Endothelial cell of umbilical vein (primary cell): ENCODE results near the gene AQP10. TPM values are rescaled to one million over a fixed set of nuclear protein-coding genes. Genes with fewer than 3 reads are reported as not detected.

ENCODE experiments used
- BruUV-seq: library from RNA; stranded (reverse); fragments of 400-500 nt; replicated peaks from 2 replicates; lab custom pipeline; 2021; lab: Mats Ljungman, UMichigan
- CTCF ChIA-PET: fragments of 300-600, 350-600 bp; sonication (Branson Sonifier 250); formaldehyde crosslinking; loops from one replicate; lab custom pipeline; 2021; ENCODE audit warnings: antibody characterized with exemption, inconsistent platforms; lab: Charles Lee
- POLR2A ChIA-PET: fragments of 300-600, 350-600 bp; sonication (Branson Sonifier 250); formaldehyde crosslinking; loops from one replicate; lab custom pipeline; 2021; ENCODE audit warnings: antibody characterized with exemption, inconsistent platforms; lab: Charles Lee
- DNase-seq: peaks from one replicate; pipeline ENCODE4 v3.0.0-alpha.2; 2011; ENCODE audit warnings: low read depth, low spot score
- FAIRE-seq: peaks from 2 replicates; lab custom pipeline; 2011; peaks lifted over from hg19 to GRCh38; lab: Jason Lieb, UNC
- H2AFZ ChIP-seq: 2 replicates; pipeline ENCODE4 v1.6.0; 2012; ENCODE audit warnings: low read depth, low read length, control low read depth, inconsistent platforms
- H3K27ac ChIP-seq: 2 replicates; pipeline ENCODE4 v1.5.1; 2011; ENCODE audit warnings: low read depth, mild to moderate bottlenecking, control low read depth, low read length, moderate library complexity; ENCODE audit not compliant: insufficient read depth
- H3K27me3 ChIP-seq, 2 experiments: 2 replicates each; pipeline versions ENCODE4 v1.6.0 to v1.6.1; 2011; ENCODE audit warnings: low read length in 2 of 2, mixed read lengths in 1 of 2; ENCODE audit not compliant: control insufficient read depth in 2 of 2, insufficient read depth in 2 of 2
- H3K36me3 ChIP-seq, 2 experiments: 2 replicates in 1 of 2; 3 replicates in 1 of 2; pipeline ENCODE4 v1.5.1; 2011; ENCODE audit warnings: low read length in 2 of 2, mild to moderate bottlenecking in 1 of 2, moderate library complexity in 1 of 2; ENCODE audit not compliant: control insufficient read depth in 2 of 2, insufficient read depth in 2 of 2; ENCODE audit errors: extremely low read depth in 1 of 2
- H3K4me1 ChIP-seq: 3 replicates; pipeline ENCODE4 v1.5.1; 2011; ENCODE audit warnings: mild to moderate bottlenecking, low read length; ENCODE audit not compliant: control insufficient read depth, insufficient read depth; ENCODE audit errors: extremely low read depth
- H3K4me2 ChIP-seq: 2 replicates; pipeline ENCODE4 v1.6.1; 2011; ENCODE audit warnings: low read length, control low read depth, mixed read lengths; ENCODE audit not compliant: insufficient read depth
- H3K4me3 ChIP-seq, 3 experiments: fragments of 200-600 bp in 1 of 3; sonication (generic), shearing (Covaris generic) in 1 of 3; replicated peaks in 1 of 3; 2 replicates each; pipeline ENCODE4 v1.5.1; 2011 to 2016; ENCODE audit warnings: control low read depth in 3 of 3, low read length in 3 of 3, mild to moderate bottlenecking in 2 of 3, inconsistent platforms in 1 of 3, low read depth in 1 of 3, moderate library complexity in 1 of 3; ENCODE audit not compliant: insufficient read depth in 1 of 3
- H3K79me2 ChIP-seq: 2 replicates; pipeline ENCODE4 v1.6.0; 2012; ENCODE audit warnings: low read length, inconsistent platforms; ENCODE audit not compliant: control insufficient read depth, insufficient read depth
- H3K9ac ChIP-seq: replicated peaks from 2 replicates; pipeline ENCODE3; 2011; ENCODE audit warnings: low read length, control low read depth; ENCODE audit not compliant: insufficient read depth; ENCODE audit errors: extremely low read depth
- H3K9me1 ChIP-seq: replicated peaks from 3 replicates; pipeline ENCODE4 v1.6.0; 2011; ENCODE audit warnings: mild to moderate bottlenecking, low read length; ENCODE audit not compliant: control insufficient read depth, insufficient read depth; ENCODE audit errors: extremely low read depth
- H3K9me3 ChIP-seq: replicated peaks from 2 replicates; pipeline ENCODE4 v1.5.1; 2012; ENCODE audit warnings: low read length, inconsistent platforms; ENCODE audit not compliant: control insufficient read depth, insufficient read depth
- H4K20me1 ChIP-seq: replicated peaks from 2 replicates; pipeline ENCODE3; 2011; ENCODE audit warnings: mild to moderate bottlenecking, low read length; ENCODE audit not compliant: control insufficient read depth, insufficient read depth; ENCODE audit errors: extremely low read depth
- CTCF ChIP-seq, 2 donors: IDR thresholded peaks; 1 replicate in 1 of 2; 2 replicates in 1 of 2; pipeline ENCODE4 v1.5.1; 2011; ENCODE audit warnings: low read length in 2 of 2, mild to moderate bottlenecking in 2 of 2, moderate library complexity in 2 of 2, control low read depth in 1 of 2, inconsistent platforms in 1 of 2, low read depth in 1 of 2; ENCODE audit not compliant: insufficient read depth in 1 of 2; ENCODE audit errors: extremely low read depth in 1 of 2
- FOS ChIP-seq: IDR thresholded peaks from 2 replicates; pipeline ENCODE4 v1.6.1; 2011; ENCODE audit warnings: mild to moderate bottlenecking, low read length, moderate library complexity, borderline replicate concordance; ENCODE audit not compliant: insufficient read depth
- dilution Hi-C: fragments of 300-500 bp; cut with MboI; formaldehyde crosslinking; loops from one replicate; pipeline ENCODE4 v1.15.0; 2019; ENCODE audit warnings: low sequenced_read_pairs; ENCODE audit not compliant: extremely low pct_ligation_motif_present
- intact Hi-C: fragments of 100-400 bp; cut with micrococcal nuclease; formaldehyde crosslinking; loops from one replicate; pipeline ENCODE4 v1.10.0; 2022
- polyA plus RNA-seq, 4 experiments: library from polyadenylated mRNA; depleted of rRNA in 3 of 4; stranded (reverse) in 3 of 4; unstranded in 1 of 4; fragments of >200 nt; gene quantifications; 2 replicates each; pipeline versions ENCODE4 v1.2.1 to v1.2.3, GENCODE V29; 2011 to 2012; ENCODE audit warnings: missing spikeins in 1 of 4
- total RNA-seq: library from RNA; stranded (reverse); gene quantifications from 2 replicates; pipeline ENCODE4 v1.2.3, GENCODE V29; 2021

Gene AQP10
- total and polyA plus RNA-seq, 2 donors (not counting 3 experiments of a cell fraction or from before 2014, with no cell fraction given): not detected

DNA sequence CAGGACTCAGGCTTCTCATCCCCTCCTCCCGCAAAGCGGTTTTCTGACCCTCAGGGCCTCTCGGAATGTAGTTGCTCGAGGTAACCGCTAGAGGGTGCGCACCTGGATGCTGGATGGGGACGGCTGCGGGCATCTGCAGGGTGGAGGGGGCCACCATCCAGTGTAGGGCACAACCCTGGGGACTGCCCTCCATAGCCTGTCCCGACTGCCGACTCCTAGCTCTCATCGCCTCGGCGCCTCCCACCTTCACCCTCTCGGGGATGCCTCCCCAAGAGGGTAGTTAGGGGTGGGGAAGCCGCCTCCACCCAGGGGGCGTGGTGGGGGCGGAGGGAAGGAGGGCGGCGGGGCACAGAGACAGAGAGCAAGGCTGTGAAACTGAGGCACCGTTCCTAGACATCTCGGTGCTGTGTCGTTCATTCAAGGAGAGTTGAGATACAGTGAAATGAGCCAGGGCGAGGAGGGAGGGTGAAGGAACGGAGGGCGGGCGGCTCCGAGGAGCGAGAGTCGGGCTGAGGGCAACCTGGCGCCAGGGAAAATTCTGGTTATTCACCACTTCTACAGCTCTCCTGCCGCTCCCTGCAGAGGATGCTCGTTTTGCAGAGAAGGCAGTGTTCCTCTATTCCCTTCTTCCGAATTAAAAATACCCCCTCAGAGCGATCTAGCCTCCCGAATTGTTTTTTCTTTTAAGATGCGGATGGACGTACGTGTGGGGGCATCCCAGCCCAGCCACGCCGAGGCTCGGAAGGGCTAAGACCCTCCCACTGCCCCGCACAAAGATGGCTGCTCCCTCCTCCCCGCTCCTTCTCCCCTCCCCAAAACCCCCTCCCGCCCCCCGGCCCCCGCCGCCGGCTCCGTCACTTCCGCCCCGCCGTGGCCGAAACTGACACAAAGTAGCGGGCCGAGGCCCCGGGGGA, 4.0 kb downstream of the AQP10 start, which contains the start of gene ATP8B2:
Gene ATP8B2 (plus strand): TSS at position 857 of the 914 bp plus-strand sequence. CDS start 2,617 bp downstream, outside the sequence.
- peak within 1 kb of the TSS; percentile 97 for H2AFZ ChIP-seq
- intact Hi-C loops: loop anchor here (5.0 kb wide), 1 partner anchor 143 kb away; no protein-coding TSS in a partner anchor
- H3K36me3 ChIP-seq: peaks cover 0 to 2% of the 10 kb centered on the region in 2 experiments
- peaks cover 22% of the 10 kb centered on the region for H3K4me1 ChIP-seq
- FAIRE-seq (peak; percentile 92), DNase-seq (peak; percentile 79)
- TF ChIP-seq FOS: no peak
- TF ChIP-seq CTCF (IDR thresholded peaks at IDR 0.05; ENCODE audit: extremely low read depth in 1 of 2, insufficient read depth in 1 of 2, low read depth in 1 of 2, low read length in 2 of 2): peak; percentile 93 to 94
- CTCF ChIA-PET: interaction anchor here (0.9 to 7.8 kb wide), 3 partner anchors 10 to 222 kb away, joined by 3 to 210 read pairs (median 5); no protein-coding TSS in a partner anchor
- no peaks in the 10 kb centered on the region for H4K20me1 ChIP-seq
- peak within 1 kb of the TSS; percentile 78 to 88 (median 85) for H3K4me3 ChIP-seq
- H3K9me1 ChIP-seq: no peaks in the 10 kb centered on the region
- peak within 1 kb of the TSS; percentile 65 for H3K9ac ChIP-seq
- peaks cover 7% of the 10 kb centered on the region for H3K79me2 ChIP-seq
- no TSS peak for BruUV-seq
- peak within 1 kb of the TSS; percentile 52 for H3K27ac ChIP-seq
- dilution Hi-C loops: no loop called here
- H3K4me2 ChIP-seq: peak within 1 kb of the TSS; percentile 83
- peaks cover 0 to 8% of the 10 kb centered on the region in 2 experiments for H3K27me3 ChIP-seq
- H3K9me3 ChIP-seq: no peaks in the 10 kb centered on the region
- POLR2A ChIA-PET: interaction anchor here (1.7 kb wide), 1 partner anchor 10 kb away, joined by 4 read pairs; no protein-coding TSS in a partner anchor
